OCI-LY1 (cell line): ENCODE results near the gene ADAM22.
"Not testable (repeated sequence)": the region's sequence is repeated elsewhere in the genome, so short reads cannot be mapped to it uniquely, and the experiment has no call there.

ENCODE experiments used
- H2AFZ ChIP-seq: fragments of 200-600 bp; sonication (generic), shearing (Covaris generic); 2 replicates; pipeline ENCODE4 v1.6.0; 2014; ENCODE audit warnings: antibody characterized with exemption, mild to moderate bottlenecking, low read length
- H3F3A ChIP-seq: fragments of 200-600 bp; sonication (generic), shearing (Covaris generic); 2 replicates; pipeline ENCODE4 v1.6.0; 2014; ENCODE audit warnings: mild to moderate bottlenecking, antibody characterized with exemption, low read length, moderate library complexity; ENCODE audit not compliant: insufficient read depth
- H3K27ac ChIP-seq: fragments of 200-600 bp; sonication (generic); 2 replicates; pipeline ENCODE4 v1.5.1; 2014; ENCODE audit warnings: low read length, mixed run types, mild to moderate bottlenecking, low read depth; ENCODE audit not compliant: poor library complexity, severe bottlenecking
- H3K27me3 ChIP-seq: fragments of 200-600 bp; sonication (generic); 2 replicates; pipeline ENCODE4 v1.6.0; 2014; ENCODE audit warnings: antibody characterized with exemption, mild to moderate bottlenecking, low read length, moderate library complexity; ENCODE audit not compliant: insufficient read depth
- H3K36me3 ChIP-seq: fragments of 200-600 bp; sonication (generic); 2 replicates; pipeline ENCODE4 v1.6.1; 2014; ENCODE audit warnings: mild to moderate bottlenecking, antibody characterized with exemption, low read length, moderate library complexity, mixed read lengths; ENCODE audit not compliant: insufficient read depth
- H3K4me1 ChIP-seq: fragments of 200-600 bp; sonication (generic); 2 replicates; pipeline ENCODE4 v1.5.1; 2014; ENCODE audit warnings: mild to moderate bottlenecking, low read length, moderate library complexity; ENCODE audit not compliant: insufficient read depth, severe bottlenecking
- H3K4me2 ChIP-seq: fragments of 200-600 bp; sonication (generic), shearing (Covaris generic); 2 replicates; pipeline ENCODE4 v1.6.1; 2014; ENCODE audit warnings: low read length
- H3K4me3 ChIP-seq: fragments of 200-600 bp; sonication (generic); 2 replicates; pipeline ENCODE4 v1.5.1; 2014; ENCODE audit warnings: low read length, low read depth, mild to moderate bottlenecking, mixed read lengths; ENCODE audit not compliant: poor library complexity, severe bottlenecking
- H3K79me2 ChIP-seq: fragments of 200-600 bp; shearing (Covaris generic); 2 replicates; pipeline ENCODE4 v1.6.1; 2016; ENCODE audit warnings: mixed run types, low read length, mixed read lengths; ENCODE audit not compliant: insufficient read depth
- H3K9ac ChIP-seq: fragments of 200-600 bp; sonication (generic), shearing (Covaris generic); 2 replicates; pipeline ENCODE4 v1.6.1; 2014; ENCODE audit warnings: mild to moderate bottlenecking, low read length, mixed read lengths
- H3K9me2 ChIP-seq: fragments of 200-600 bp; sonication (generic), shearing (Covaris generic); 2 replicates; pipeline ENCODE4 v1.6.1; 2014; ENCODE audit warnings: low read depth, mild to moderate bottlenecking, low read length, mixed read lengths
- H3K9me3 ChIP-seq: fragments of 200-600 bp; shearing (Covaris generic); 2 replicates; pipeline ENCODE4 v1.6.1; 2014; ENCODE audit warnings: low read length, mixed read lengths
- H4K20me1 ChIP-seq: fragments of 200-600 bp; sonication (generic), shearing (Covaris generic); 2 replicates; pipeline ENCODE4 v1.6.0; 2016; ENCODE audit warnings: mild to moderate bottlenecking, low read length; ENCODE audit not compliant: insufficient read depth
- EZH2 ChIP-seq: fragments of 200-600 bp; sonication (generic), shearing (Covaris generic); IDR thresholded peaks from 2 replicates; pipeline ENCODE4 v1.8.0; 2017; ENCODE audit warnings: borderline replicate concordance, mixed run types, mild to moderate bottlenecking, antibody characterized with exemption, low read length, moderate library complexity, mixed read lengths
- TF ChIP-seq, protein P1 (sequence below): fragments of 200-600 bp; sonication (generic), shearing (Covaris generic); IDR thresholded peaks from 2 replicates; pipeline ENCODE4 v1.5.1; 2017; ENCODE audit warnings: mild to moderate bottlenecking, antibody characterized with exemption, low read length, moderate library complexity, mixed read lengths

ADAM22 gene

DNA sequence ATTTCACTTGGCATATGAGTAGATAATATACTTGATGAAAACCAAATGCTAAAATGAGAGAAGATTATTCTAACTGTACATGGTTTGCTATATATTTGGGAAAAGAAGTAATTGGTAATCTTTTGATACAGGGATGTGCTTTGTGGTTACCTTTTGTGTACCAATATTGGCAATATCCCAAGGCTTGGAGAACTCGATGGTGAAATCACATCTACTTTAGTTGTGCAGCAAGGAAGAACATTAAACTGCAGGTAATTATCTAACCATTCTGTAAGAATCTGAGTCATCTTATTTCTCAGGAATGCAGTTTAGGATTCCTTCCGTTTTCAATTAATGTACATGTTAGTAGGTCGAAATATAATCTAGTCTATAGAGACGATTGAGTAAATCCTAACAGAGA, 221.7 kb downstream of the ADAM22 start:
- no peak overlapping the region for H3K27ac ChIP-seq
- no peaks in the 10 kb centered on the region for H3F3A ChIP-seq
- H3K9me2 ChIP-seq: no peaks in the 10 kb centered on the region
- H3K4me1 ChIP-seq: no peaks in the 10 kb centered on the region
- no peak overlapping the region for H2AFZ ChIP-seq
- no peaks in the 10 kb centered on the region; the same call in 1 of the 2 replicates for H3K36me3 ChIP-seq
- H3K79me2 ChIP-seq: no peaks in the 10 kb centered on the region
- no peak overlapping the region for H3K4me2 ChIP-seq
- H3K4me3 ChIP-seq: no peak overlapping the region
- H3K9ac ChIP-seq: no peak overlapping the region
- no peaks in the 10 kb centered on the region for H4K20me1 ChIP-seq
- peaks cover 3% of the 10 kb centered on the region; the same call in 1 of the 2 replicates for H3K9me3 ChIP-seq
- TF ChIP-seq, protein P1, sequence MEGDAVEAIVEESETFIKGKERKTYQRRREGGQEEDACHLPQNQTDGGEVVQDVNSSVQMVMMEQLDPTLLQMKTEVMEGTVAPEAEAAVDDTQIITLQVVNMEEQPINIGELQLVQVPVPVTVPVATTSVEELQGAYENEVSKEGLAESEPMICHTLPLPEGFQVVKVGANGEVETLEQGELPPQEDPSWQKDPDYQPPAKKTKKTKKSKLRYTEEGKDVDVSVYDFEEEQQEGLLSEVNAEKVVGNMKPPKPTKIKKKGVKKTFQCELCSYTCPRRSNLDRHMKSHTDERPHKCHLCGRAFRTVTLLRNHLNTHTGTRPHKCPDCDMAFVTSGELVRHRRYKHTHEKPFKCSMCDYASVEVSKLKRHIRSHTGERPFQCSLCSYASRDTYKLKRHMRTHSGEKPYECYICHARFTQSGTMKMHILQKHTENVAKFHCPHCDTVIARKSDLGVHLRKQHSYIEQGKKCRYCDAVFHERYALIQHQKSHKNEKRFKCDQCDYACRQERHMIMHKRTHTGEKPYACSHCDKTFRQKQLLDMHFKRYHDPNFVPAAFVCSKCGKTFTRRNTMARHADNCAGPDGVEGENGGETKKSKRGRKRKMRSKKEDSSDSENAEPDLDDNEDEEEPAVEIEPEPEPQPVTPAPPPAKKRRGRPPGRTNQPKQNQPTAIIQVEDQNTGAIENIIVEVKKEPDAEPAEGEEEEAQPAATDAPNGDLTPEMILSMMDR: no peak
- H3K27me3 ChIP-seq: no peaks in the 10 kb centered on the region

DNA sequence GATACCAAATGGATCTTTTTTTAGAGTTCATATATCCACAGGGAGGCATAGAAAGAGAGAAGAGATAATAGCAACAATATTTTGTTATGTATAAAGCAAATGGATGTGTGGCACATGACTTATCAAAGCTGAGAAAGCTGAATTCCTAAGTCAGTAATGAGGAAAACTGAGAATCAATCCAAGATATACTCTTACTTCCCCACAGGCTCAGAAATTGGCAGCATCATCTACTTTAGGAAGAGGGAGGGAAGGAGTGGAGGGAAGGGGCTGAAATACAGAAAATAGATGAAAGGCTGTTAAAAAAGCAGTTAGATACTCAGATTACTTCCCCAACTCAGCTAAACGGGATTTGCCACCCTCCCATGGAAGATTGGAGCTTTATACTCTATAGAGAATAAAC, 222.3 kb downstream of the ADAM22 start:
- no peak for TF ChIP-seq EZH2
- TF ChIP-seq, protein P1: no peak
- no peak overlapping the region for H3K27ac ChIP-seq
- H3K9ac ChIP-seq: no peak overlapping the region
- H3K79me2 ChIP-seq: no peaks in the 10 kb centered on the region
- H3K4me2 ChIP-seq: no peak overlapping the region
- no peaks in the 10 kb centered on the region for H3K27me3 ChIP-seq
- no peak overlapping the region for H2AFZ ChIP-seq
- H3K4me3 ChIP-seq: no peak overlapping the region
- no peaks in the 10 kb centered on the region; the same call in 1 of the 2 replicates for H3K36me3 ChIP-seq
- H3K9me3 ChIP-seq: peaks cover 3% of the 10 kb centered on the region; the same call in 1 of the 2 replicates
- H3K9me2 ChIP-seq: no peaks in the 10 kb centered on the region
- H3F3A ChIP-seq: no peaks in the 10 kb centered on the region
- H4K20me1 ChIP-seq: no peaks in the 10 kb centered on the region
- no peaks in the 10 kb centered on the region for H3K4me1 ChIP-seq

DNA sequence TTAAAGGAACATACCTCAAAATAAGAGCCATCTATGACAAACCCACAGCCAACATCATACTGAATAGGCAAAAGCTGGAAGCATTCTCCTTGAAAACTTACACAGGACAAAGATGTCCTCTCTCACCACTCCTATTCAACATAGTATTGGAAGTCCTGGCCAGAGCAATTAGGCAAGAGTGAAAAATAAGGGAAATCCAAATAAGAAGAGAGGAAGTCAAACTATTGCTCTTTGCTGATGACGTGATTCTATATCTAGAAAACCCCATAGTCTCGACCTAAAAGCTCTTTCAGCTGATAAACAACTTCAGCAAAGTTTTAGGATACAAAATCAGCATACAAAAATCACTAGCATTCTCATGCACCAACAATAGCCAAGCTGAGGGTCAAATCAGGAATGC, 225.7 kb downstream of the ADAM22 start:
- not testable (repeated sequence) for H2AFZ ChIP-seq, H3K79me2 ChIP-seq, H3K27ac ChIP-seq, H3F3A ChIP-seq, H3K4me2 ChIP-seq, H4K20me1 ChIP-seq, H3K9me3 ChIP-seq, H3K36me3 ChIP-seq, H3K4me1 ChIP-seq, H3K4me3 ChIP-seq, H3K9ac ChIP-seq, H3K9me2 ChIP-seq, H3K27me3 ChIP-seq

DNA sequence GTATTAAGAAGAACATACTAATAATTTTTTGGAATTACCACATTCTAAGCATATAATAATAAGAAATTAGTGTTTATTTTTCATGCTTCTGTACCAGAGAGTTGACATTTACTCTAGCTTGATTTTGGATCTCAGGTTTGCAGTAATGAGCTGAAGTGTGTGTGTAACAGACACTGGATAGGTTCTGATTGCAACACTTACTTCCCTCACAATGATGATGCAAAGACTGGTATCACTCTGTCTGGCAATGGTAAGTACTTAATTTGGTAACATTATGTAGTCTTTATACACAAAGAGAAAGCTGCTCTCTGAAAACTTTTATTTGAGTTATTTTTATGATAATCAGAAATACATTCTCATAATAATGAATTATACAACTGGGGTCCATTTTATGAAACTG, 231.6 kb downstream of the ADAM22 start:
- Histone ChIP-seq H3F3A (no peaks in the 10 kb centered on the region), H3K9me3 (no peaks in the 10 kb centered on the region), H4K20me1 (no peaks in the 10 kb centered on the region), H3K4me1 (no peaks in the 10 kb centered on the region), H3K4me3 (no peak overlapping the region), H3K4me2 (no peak overlapping the region), H3K27ac (no peak overlapping the region), H3K36me3 (no peaks in the 10 kb centered on the region), H3K79me2 (no peaks in the 10 kb centered on the region), H3K9ac (no peak overlapping the region), H2AFZ (no peak overlapping the region), H3K27me3 (no peaks in the 10 kb centered on the region), H3K9me2 (no peaks in the 10 kb centered on the region)
- TF ChIP-seq, protein P1: no peak
- TF ChIP-seq EZH2: no peak
